ENCODE results near the gene ABHD1. TPM values are rescaled to one million over a fixed set of nuclear protein-coding genes. Genes with fewer than 3 reads are reported as not detected.

The ABHD1 gene
- total and polyA plus RNA-seq, 2 donors (not counting 1 experiment from before 2014, with no cell fraction given) = 0.08 to 0.17 TPM

- H3K4me2 ChIP-seq (ENCODE audit: extremely low read depth, insufficient read depth, low read length) = no peak overlapping the region
- no peak for DNase-seq (ENCODE audit: low read depth in 2 of 2)
- peaks cover 26% of the 10 kb centered on the region for H3K79me2 ChIP-seq (ENCODE audit: control insufficient read depth, insufficient read depth, low read length)
- no peaks in the 10 kb centered on the region for H3K9me3 ChIP-seq (ENCODE audit: control insufficient read depth, insufficient read depth, low read depth, low read length)
- no peak overlapping the region for H2AFZ ChIP-seq (ENCODE audit: low read length)
- no peaks in the 10 kb centered on the region for H3K27me3 ChIP-seq (ENCODE audit: control insufficient read depth, insufficient read depth, low read length)
- peaks cover 37% of the 10 kb centered on the region for H3K4me1 ChIP-seq (ENCODE audit: control insufficient read depth, extremely low read depth, insufficient read depth, low read length)
- H3K36me3 ChIP-seq (ENCODE audit: control insufficient read depth, insufficient read depth, low read length) = peaks cover 4% of the 10 kb centered on the region
- no peak overlapping the region for H3K27ac ChIP-seq (ENCODE audit: insufficient read depth, low read length)
- no peaks in the 10 kb centered on the region for H4K20me1 ChIP-seq (ENCODE audit: control insufficient read depth, extremely low read depth, insufficient read depth, low read length)
- no peak overlapping the region for H3K4me3 ChIP-seq (replicated peaks in 1 of 4; ENCODE audit: control extremely low read depth in 1 of 4, insufficient read depth in 1 of 4, low read depth in 3 of 4, low read length in 4 of 4)
- TF ChIP-seq, protein P1, sequence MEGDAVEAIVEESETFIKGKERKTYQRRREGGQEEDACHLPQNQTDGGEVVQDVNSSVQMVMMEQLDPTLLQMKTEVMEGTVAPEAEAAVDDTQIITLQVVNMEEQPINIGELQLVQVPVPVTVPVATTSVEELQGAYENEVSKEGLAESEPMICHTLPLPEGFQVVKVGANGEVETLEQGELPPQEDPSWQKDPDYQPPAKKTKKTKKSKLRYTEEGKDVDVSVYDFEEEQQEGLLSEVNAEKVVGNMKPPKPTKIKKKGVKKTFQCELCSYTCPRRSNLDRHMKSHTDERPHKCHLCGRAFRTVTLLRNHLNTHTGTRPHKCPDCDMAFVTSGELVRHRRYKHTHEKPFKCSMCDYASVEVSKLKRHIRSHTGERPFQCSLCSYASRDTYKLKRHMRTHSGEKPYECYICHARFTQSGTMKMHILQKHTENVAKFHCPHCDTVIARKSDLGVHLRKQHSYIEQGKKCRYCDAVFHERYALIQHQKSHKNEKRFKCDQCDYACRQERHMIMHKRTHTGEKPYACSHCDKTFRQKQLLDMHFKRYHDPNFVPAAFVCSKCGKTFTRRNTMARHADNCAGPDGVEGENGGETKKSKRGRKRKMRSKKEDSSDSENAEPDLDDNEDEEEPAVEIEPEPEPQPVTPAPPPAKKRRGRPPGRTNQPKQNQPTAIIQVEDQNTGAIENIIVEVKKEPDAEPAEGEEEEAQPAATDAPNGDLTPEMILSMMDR (conservative IDR thresholded peaks at IDR 0.05 in 1 of 2, IDR thresholded peaks at IDR 0.05 in 1 of 2; ENCODE audit: low read depth in 1 of 2, low read length in 2 of 2) = no peak
- TF ChIP-seq EZH2 (IDR thresholded peaks at IDR 0.05; ENCODE audit: low read length, missing control alignments) = no peak
- no peak overlapping the region for H3K9ac ChIP-seq (ENCODE audit: insufficient read depth, low read length)
Observed at GRCh38 chr2:27076323-27076722, 47.3 kb upstream of the ABHD1 start.

- H3K79me2 ChIP-seq (ENCODE audit: control insufficient read depth, insufficient read depth, low read length) = peaks cover 30% of the 10 kb centered on the region
- TF ChIP-seq, protein P1 (conservative IDR thresholded peaks at IDR 0.05 in 1 of 2, IDR thresholded peaks at IDR 0.05 in 1 of 2; ENCODE audit: low read depth in 1 of 2, low read length in 2 of 2) = no peak
- no peak for TF ChIP-seq EZH2 (IDR thresholded peaks at IDR 0.05; ENCODE audit: low read length, missing control alignments)
- no peak overlapping the region for H2AFZ ChIP-seq (ENCODE audit: low read length)
- no peak overlapping the region for H3K4me2 ChIP-seq (ENCODE audit: extremely low read depth, insufficient read depth, low read length)
- H3K27ac ChIP-seq (ENCODE audit: insufficient read depth, low read length) = no peak overlapping the region
- H4K20me1 ChIP-seq (ENCODE audit: control insufficient read depth, extremely low read depth, insufficient read depth, low read length) = no peaks in the 10 kb centered on the region
- H3K9ac ChIP-seq (ENCODE audit: insufficient read depth, low read length) = no peak overlapping the region
- H3K9me3 ChIP-seq (ENCODE audit: control insufficient read depth, insufficient read depth, low read depth, low read length) = no peaks in the 10 kb centered on the region
- no peak overlapping the region for H3K4me3 ChIP-seq (replicated peaks in 1 of 4; ENCODE audit: control extremely low read depth in 1 of 4, insufficient read depth in 1 of 4, low read depth in 3 of 4, low read length in 4 of 4)
- DNase-seq (ENCODE audit: low read depth in 2 of 2) = no peak
- H3K27me3 ChIP-seq (ENCODE audit: control insufficient read depth, insufficient read depth, low read length) = no peaks in the 10 kb centered on the region
- peaks cover 8% of the 10 kb centered on the region for H3K36me3 ChIP-seq (ENCODE audit: control insufficient read depth, insufficient read depth, low read length)
- H3K4me1 ChIP-seq (ENCODE audit: control insufficient read depth, extremely low read depth, insufficient read depth, low read length) = peaks cover 35% of the 10 kb centered on the region
Observed at GRCh38 chr2:27077231-27077630, 46.4 kb upstream of the ABHD1 start.

DNA sequence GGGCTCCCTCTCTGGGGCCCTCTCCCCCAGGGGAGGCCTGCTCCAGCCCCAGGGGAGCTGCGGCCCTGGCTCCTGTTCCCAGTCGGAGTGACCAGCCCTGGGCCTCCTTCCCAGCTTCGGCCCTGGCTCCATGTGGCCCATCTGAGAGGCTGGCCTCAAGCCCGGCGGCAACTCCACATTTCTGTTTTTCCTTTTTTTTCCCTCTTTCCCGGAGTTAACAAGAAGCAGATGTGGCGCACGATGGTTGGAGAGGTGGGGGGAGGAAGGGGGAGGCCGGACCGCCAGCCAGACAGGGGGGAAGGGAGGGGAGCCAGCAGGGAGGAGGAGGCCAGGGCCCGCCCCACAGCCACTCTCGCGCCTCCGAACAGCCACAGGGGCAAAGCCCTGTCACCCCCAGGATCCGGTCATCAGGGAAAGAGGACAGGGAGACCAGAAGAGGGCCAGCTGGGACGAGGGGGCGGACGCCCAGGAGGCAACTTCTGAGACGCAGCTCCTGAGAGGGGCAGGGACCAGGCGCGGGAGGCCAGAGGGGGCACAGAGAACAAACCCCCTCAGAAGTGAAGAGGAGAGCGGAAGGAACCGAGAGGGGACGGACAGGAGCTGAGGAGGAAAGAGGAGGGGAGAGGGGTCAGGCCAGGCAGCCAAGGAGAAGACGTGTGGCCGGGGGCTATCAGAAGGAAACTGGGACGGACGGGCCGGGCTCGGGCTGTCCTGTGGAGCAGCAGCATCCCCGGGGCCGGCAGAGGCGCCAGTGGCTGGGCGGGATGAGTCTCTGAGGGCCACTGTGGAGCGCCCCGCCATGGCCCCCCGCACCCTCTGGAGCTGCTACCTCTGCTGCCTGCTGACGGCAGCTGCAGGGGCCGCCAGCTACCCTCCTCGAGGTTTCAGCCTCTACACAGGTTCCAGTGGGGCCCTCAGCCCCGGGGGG lies 45.1 kb upstream of the ABHD1 start, which contains the start of gene EMILIN1:
EMILIN1 (plus strand) TSS at position 349 of the 928 bp plus-strand sequence; CDS start at position 800, 451 bp downstream.
- Histone ChIP-seq H3K27ac (ENCODE audit: insufficient read depth, low read length) (peak within 1 kb of the TSS; percentile 94), H3K27me3 (ENCODE audit: control insufficient read depth, insufficient read depth, low read length) (no peaks in the 10 kb centered on the region), H3K79me2 (ENCODE audit: control insufficient read depth, insufficient read depth, low read length) (peaks cover 30% of the 10 kb centered on the region), H3K9ac (ENCODE audit: insufficient read depth, low read length) (peak within 1 kb of the TSS; percentile 86), H3K4me2 (ENCODE audit: extremely low read depth, insufficient read depth, low read length) (peak within 1 kb of the TSS; percentile 99), H3K9me3 (ENCODE audit: control insufficient read depth, insufficient read depth, low read depth, low read length) (no peaks in the 10 kb centered on the region), H3K36me3 (ENCODE audit: control insufficient read depth, insufficient read depth, low read length) (peaks cover 16% of the 10 kb centered on the region), H3K4me3 (replicated peaks in 1 of 4; ENCODE audit: control extremely low read depth in 1 of 4, insufficient read depth in 1 of 4, low read depth in 3 of 4, low read length in 4 of 4) (peak within 1 kb of the TSS; percentile 84 to 97 (median 89)), H3K4me1 (ENCODE audit: control insufficient read depth, extremely low read depth, insufficient read depth, low read length) (peaks cover 28% of the 10 kb centered on the region), H4K20me1 (ENCODE audit: control insufficient read depth, extremely low read depth, insufficient read depth, low read length) (no peaks in the 10 kb centered on the region), H2AFZ (ENCODE audit: low read length) (peak within 1 kb of the TSS; percentile 55)
- TF ChIP-seq EZH2 (IDR thresholded peaks at IDR 0.05; ENCODE audit: low read length, missing control alignments) = no peak
- TF ChIP-seq, protein P1 (conservative IDR thresholded peaks at IDR 0.05 in 1 of 2, IDR thresholded peaks at IDR 0.05 in 1 of 2; ENCODE audit: low read depth in 1 of 2, low read length in 2 of 2) = no peak
- DNase-seq (ENCODE audit: low read depth in 2 of 2) = peak; percentile 95 to 98
